A549 treated with CpdA at 1 μM for 4 hours (cell line): ENCODE measurements around the gene LILRB1. TPM values are rescaled to one million over a fixed set of nuclear protein-coding genes. Genes with fewer than 3 reads are reported as not detected.

Experiments used
- total RNA-seq: library from RNA; stranded (reverse); fragments of 200-300 nt; extraction: Qiagen RNA extraction; gene quantifications from 5 replicates; pipeline ENCODE4 v1.2.3, GENCODE V29; 2022; ENCODE audit warnings: low read depth

Gene LILRB1
- total RNA-seq: 0.02 TPM in 1 of 5 replicates, not detected in the others

DNA sequence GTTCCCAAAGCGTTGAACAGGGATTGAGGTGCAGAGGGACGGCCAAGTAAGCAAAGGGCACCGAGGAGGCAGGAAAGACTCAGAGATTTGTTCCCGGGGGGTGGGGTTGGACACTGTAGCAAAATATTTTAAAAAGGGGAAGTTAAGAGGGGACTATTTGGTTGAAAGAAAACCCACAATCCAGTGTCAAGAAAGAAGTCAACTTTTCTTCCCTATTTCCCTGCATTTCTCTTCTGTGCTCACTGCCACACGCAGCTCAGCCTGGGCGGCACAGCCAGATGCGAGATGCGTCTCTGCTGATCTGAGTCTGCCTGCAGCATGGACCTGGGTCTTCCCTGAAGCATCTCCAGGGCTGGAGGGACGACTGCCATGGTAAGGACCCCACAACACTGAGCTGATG lies at the start of gene LILRB1:
LILRB1 (plus strand) TSS at position 223 of the 400 bp plus-strand sequence. CDS start 590 bp downstream, outside the sequence.

DNA sequence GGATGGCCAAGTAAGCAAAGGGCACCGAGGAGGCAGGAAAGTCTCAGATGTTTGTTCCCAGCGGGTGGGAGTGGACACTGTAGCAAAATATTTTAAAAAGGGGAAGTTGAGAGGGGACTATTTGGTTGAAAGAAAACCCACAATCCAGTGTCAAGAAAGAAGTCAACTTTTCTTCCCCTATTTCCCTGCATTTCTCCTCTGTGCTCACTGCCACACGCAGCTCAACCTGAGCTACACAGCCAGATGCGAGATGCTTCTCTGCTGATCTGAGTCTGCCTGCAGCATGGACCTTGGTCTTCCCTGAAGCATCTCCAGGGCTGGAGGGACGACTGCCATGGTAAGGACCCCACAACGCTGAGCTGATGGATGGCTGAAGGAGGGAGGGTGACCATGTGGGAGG lies 36.8 kb upstream of the LILRB1 start, which contains the start of gene LILRA1:
LILRA1 (plus strand) TSS at position 188 of the 400 bp plus-strand sequence. CDS start 613 bp downstream, outside the sequence.

DNA sequence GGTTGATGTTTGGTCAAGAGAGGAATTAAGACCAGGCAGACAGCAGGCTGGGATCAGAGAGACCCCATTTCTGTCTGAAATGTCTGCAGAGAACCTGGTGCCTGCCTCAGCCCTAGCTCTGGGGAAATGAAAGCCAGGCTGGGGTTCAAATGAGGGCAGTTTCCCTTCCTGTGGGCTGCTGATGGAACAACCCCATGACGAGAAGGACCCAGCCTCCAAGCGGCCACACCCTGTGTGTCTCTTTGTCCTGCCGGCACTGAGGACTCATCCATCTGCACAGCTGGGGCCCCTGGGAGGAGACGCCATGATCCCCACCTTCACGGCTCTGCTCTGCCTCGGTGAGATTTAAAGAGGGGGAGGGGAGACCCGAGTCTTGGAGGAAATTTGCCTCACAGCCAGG lies 32.4 kb downstream of the LILRB1 start, which contains the start of gene LILRB4:
LILRB4 (plus strand) TSS at position 256 of the 400 bp plus-strand sequence; CDS start at position 305, 49 bp downstream.

Other genes starting within 250 kb of the LILRB1 start
- 0.10 TPM in 1 of 5 replicates, not detected in the others for gene TTYH1, start 215.0 kb upstream of the LILRB1 start, total RNA-seq
- 85.8 to 138 TPM (median 96.4 TPM) in 5 replicates for gene LENG8, start 181.3 kb upstream of the LILRB1 start, total RNA-seq
- 4.6 to 7.5 TPM (median 6.5 TPM) in 5 replicates for gene LENG9, start 166.7 kb upstream of the LILRB1 start, total RNA-seq
- not detected in 5 replicates for gene CDC42EP5, start 157.2 kb upstream of the LILRB1 start, total RNA-seq
- gene LAIR2, start 127.7 kb upstream of the LILRB1 start, total RNA-seq: not detected in 5 replicates
- gene LILRA2, start 56.7 kb upstream of the LILRB1 start, total RNA-seq: not detected in 5 replicates
- not detected in 5 replicates for gene LILRA1, start 36.9 kb upstream of the LILRB1 start, total RNA-seq
- gene LILRB4, start 32.5 kb downstream of the LILRB1 start, total RNA-seq: 0.07 TPM in 1 of 5 replicates, not detected in the others
- gene KIR3DL3, start 94.0 kb downstream of the LILRB1 start, total RNA-seq: not detected in 5 replicates
- not detected in 5 replicates for gene KIR2DL3, start 108.0 kb downstream of the LILRB1 start, total RNA-seq
- not detected in 5 replicates for gene KIR2DL1, start 139.3 kb downstream of the LILRB1 start, total RNA-seq
- not detected in 5 replicates for gene KIR2DL4, start 173.1 kb downstream of the LILRB1 start, total RNA-seq
- gene KIR3DL1, start 186.0 kb downstream of the LILRB1 start, total RNA-seq: not detected in 5 replicates
- not detected in 5 replicates for gene KIR2DS4, start 202.2 kb downstream of the LILRB1 start, total RNA-seq
- not detected in 5 replicates for gene KIR3DL2, start 220.0 kb downstream of the LILRB1 start, total RNA-seq
- gene FCAR, start 243.8 kb downstream of the LILRB1 start, total RNA-seq: not detected in 5 replicates